Stimulated activated CD8-positive, alpha-beta memory T cell treated with anti-CD3 and anti-CD28 coated beads, Interleukin-15, amount 100 ng/mL, for 4 hours (primary cell): ENCODE measurements around the gene MBNL1.

ENCODE experiments used
- DNase-seq, 2 donors: peaks; one replicate each; pipeline ENCODE4 v3.0.0-alpha.2; 2020; ENCODE audit warnings: low read depth in 2 of 2

The MBNL1 gene

DNA sequence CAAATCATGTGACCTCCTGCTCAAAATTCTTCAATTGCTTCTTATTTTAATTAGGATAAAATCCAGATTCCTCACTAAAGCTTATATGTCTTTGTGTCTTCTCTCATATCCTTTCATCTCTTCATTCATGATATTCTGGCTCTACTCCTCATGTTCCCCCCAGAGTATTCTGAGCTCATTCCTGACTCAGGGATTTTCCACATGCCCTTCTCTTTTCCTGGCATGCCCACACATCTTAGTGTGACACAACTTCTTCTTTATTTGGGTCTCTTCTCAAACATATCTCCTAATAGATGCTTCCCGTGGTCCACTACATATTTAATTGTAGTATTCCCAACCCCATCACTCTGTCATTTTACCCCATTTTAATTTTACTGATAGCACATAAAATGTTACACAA is 15.2 kb upstream of the MBNL1 start:
- no peak for DNase-seq

DNA sequence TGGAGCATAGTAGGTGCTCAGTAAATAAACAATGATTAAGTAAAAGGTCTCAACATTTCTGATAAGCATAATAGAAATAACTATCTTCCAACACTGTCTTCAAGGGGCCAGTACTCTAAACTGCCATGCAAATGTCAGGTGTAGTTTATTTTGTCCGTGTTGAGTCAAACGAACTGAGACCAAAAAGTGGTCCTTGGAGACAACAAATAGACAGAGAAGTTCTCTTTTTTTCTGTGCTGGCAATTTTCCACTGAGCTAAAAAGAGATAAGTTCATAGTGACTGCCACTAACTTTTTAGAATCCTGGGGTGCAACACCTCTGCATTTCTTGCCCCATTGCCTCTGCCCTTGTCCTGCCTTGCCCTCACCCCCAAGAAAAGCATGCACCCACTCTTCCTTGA is 14.7 kb upstream of the MBNL1 start:
- DNase-seq: no peak

DNA sequence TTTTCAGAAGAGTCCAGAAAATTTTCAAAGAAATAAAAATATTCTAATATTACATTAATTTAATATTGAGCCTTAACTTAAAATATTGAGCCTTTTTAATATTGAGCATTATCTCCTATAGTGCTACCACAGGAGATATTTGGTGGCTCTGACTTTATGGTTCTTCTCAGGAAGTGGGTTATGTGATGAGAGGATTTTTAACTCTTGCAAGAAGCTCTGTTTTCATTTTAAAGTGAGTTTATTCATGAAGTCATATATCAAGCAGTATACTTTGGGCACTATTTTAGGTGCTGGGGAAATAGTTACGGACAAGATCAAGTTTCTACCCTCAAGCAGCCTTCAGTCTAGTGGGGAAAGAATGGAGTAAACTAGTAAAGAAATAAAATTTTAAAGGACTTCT is 13.4 kb upstream of the MBNL1 start:
- DNase-seq: no peak

DNA sequence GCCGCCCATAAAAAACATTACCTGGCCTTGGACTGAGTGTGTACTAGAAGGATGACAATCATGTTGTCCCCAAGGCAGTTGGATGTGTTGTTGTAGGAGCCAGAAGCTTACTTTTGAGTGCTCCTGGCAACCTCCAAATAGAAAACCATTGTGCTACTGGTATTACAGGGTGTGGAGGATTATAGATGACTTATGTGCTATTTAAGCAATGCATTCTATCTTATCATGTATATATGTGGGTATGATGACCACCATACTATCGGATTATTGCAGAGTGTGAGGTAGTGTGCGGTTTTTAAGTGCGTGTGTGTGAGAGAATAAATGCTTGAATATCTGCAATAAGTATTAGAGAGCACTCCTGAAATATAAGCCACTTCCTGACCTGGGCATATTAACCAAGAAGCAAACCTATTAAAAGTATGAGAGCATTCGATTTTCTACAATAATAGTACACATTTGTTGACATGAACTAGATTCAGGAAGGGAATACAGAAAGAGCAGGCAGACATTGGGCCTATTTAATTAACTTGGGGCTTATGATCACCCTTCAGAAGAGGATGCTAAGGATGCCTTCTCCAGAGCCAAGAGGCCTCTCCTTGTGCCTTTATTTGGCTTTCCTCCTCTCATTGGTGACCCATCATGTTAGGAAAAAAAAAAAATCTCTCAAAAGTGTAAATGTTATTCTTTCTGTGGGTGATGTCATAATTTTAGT is 11.7 kb upstream of the MBNL1 start:
- DNase-seq: no peak

DNA sequence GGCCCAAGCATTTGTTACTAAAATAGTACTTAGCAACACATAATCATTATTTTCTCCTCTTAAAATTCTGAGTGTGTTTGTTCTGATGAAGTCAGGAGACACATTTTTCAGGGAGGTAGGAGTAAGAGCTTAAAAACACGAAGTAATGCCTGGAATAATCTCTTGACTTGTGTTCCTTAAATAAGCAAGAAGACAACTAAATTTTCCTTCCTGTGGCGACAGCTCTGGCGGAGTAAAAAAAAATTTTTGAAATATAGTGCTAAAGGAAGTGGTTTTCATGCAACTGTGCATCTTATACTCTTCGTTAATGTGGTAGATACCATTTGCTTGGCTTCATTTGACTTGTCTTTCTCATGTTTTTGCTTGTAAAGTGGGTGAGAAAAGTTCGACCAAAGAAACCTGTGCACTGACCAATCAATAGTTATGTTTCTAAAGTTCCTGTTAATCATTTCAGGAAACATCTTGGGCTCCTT is 11.1 kb upstream of the MBNL1 start:
- no peak for DNase-seq

DNA sequence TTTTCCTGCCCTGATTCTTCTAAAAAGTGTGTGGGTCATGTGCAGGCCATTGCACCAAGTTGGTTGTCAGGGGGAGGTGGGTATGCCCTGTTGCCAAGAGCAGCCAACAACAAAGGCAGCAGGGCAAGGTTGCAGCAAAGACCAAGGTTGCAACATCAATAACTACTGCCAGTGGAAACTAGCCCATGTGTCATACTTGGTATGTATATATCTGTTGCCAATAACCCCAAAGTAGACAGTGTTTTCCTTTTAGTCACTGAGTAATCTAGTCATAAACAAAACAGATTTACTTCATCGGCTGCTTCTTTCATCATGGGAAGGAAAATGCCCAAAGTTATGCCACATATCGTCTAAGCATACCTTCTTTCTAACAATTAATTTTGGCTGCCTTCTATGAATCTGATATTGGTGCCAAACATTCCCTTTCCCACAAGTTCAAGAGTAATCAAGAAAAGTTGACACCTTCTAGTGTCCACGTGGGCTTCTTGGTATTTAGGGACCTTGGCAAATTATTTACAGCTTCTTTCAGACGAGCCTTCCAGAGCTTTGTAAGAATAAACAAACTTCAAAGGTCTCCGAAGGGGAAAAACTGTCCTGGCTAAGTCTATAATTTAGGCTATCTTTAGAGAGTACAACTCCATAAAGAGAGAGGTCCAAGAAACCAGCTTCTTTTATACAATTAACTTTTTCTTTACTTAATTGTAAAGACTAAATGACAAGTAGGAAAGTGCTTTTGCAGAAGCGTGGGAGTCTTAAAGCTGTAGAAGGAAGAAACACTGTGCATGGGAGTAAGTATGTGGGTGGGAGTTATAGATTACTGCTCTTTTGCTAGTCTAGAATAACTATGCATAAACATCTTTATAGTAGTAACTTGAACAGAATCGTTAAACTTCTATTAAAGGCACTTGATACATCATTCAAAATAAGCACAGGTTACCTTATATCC is 10.0 kb upstream of the MBNL1 start:
- peak; percentile 21 to 33 for DNase-seq

DNA sequence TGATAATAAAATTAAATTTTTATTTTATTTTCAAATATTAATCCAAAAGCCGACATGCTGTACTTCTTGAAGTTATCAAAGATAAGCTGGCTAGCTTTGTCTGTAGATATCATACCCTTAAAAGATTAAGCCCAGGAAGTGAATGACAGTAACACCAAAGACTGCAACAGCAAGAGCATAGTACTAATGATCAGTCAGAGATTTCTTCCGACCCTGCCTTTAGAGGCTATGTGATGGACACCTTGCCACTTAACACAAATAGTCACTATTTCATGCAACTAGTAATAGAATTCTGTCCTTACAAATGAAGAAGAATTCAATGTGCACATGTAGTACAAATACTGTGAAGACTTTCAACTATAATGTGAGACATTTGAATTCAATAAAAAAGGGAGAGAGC is 9.3 kb upstream of the MBNL1 start:
- no peak for DNase-seq

DNA sequence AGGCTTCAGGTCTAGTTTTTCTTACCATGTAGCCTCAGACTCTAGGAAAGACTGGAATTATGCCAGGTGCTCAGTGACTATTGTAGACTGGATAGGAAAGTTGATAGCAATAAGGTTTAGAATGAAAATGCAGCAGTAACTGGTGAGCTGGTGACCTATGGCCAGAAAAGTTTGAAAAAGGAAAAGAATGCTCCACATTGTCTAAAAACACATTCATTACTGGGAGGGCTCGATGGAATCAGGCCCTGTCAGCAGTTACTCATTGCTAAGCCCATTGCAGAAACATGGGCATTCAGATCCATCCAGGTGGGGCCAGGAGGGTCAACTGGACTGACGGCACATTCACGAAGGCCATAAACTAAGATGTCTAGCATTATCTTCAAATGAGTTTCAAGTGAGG is 8.7 kb upstream of the MBNL1 start:
- DNase-seq: no peak

DNA sequence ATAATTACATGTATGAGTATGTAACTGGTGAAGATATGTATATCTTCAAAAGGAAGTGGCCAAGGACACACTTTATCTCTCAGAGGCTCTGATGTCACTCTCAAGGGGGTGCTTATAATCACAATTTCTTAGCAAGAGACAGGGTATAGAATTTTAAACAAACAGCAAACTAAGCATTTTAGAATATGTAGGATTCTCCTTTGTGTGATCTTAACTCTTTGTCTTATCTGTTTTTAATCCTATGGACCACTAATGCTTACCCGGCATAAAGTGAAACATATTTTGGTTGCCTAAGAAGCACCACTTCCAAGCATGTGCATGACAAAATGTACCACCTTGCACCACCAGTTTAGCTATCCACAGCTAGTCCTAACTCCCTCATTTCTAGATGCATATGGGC is 8.2 kb upstream of the MBNL1 start:
- no peak for DNase-seq

DNA sequence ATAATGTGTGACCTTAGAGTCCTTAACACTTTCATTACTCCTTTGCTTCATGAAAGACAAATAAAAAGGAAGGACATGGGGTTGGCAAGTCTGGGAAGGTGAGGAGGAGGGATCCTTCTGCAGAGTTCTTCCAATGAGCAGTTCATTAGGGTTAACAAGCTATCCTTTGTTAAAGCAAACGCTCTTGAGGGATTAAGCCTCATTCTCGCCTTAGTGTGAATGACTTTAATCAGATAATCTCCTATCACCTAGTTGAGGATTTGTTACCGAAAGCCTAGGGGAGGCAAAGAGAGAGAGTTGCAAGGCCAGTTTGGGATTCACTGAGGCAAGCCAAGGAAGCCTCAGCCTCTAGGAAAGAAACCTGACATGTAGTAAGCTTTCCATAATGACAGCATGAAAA is 7.4 kb upstream of the MBNL1 start:
- no peak for DNase-seq

DNA sequence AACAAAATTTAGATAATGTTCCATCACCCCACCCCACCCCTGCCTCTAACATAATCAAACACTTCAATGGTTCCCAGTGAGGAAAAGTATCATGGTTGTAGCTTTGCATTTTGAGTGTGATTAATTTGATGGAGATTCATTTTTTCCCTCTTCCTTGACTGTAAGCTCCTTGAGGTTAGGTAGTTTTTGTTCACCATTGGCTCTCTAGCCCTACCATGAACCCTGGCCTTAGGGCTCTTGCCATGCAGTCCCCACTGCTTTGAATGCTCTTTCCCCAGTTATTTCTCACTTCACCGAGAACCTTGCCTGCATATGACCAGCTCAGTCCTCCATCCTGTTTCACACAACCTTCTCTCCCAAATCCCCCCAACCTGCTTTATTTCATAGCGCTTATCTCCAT is 5.0 kb upstream of the MBNL1 start:
- no peak for DNase-seq

DNA sequence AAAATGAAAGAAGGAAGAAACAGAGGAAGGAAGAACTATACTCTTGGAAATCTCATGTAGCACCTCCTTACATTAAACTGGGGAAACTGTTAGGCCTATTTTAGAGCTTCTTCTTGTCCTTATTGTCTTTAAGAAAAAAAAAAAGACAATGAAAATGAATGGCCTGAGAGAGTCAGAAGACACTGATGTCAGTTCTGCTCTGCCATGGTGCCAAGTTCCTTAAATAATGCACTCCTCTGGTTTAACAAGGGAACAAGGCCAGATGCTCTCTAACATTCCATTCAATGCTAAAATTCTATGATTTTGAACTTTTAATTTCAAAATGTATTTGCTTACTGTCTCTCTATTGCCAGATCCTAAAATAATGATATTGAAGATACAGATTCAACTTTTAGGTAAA is 4.4 kb upstream of the MBNL1 start:
- DNase-seq: no peak

DNA sequence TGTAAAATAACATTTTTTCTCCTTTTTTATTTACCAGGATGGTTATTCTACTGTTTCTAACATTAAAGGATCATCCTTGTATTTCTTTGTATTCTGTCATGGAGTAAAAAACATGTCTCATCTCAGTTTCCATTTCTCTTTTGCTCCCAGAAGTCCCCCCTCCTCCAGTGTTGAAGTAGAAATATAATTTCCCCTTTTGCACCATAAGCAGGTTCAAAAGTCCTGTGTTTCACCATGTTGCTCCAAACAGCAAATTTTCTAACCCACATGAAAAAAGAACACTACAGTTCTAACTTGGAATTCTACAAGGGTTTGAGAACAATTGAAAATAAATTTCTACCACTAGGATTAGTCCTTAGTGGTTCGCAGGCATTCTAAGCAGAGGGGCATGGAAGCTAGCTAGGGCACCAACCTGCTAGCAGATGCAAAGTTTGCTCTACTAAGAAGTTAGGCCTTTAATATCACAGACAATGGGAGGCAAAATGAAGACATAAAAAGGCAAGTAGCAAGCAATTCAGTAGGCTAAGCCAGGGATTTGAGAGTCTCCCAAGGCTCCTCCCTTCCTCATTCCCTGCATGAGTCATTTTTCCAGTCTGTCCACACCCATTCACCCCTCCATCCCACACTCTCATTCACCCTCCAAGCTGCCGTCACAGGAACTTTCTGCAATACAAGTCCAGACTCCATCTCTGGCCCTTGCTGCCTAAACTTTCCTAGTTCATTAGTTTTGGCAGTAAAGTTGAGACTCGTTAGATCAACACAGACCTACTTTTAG is 2.3 kb upstream of the MBNL1 start:
- DNase-seq: no peak

DNA sequence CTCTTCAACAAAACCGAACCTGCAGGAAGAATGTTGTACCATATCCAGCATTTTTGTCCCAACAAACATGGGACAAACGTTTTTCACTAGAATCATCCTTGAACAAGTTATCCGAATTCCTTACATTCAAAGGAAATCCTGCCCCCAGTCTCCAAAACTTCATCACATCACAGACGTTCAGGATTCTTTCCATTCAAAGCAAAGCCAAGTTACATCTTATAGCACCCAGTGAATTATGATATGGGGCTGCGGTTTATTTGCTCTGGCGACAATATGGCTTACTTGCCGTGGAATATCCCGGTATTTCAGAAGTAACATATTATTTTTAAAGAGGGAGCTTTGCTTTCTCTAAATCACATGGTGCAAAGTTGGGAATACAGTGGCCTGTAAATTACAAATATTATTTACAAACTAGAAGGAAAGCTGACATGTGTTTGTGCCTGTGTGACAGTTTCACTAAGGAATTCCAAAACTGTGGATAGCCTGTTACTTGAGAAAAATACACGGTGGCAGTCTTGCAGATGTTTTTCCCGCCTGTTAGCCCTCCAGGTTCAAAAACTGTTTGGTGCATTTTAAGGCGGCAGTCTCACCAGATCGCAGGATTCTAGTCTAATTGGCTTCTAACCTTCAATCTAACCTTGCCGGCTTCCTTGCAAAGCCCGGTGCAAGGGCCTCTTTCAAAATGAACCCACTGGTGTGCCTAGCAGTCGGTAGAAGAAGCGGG is 736 bp upstream of the MBNL1 start:
- no peak for DNase-seq

DNA sequence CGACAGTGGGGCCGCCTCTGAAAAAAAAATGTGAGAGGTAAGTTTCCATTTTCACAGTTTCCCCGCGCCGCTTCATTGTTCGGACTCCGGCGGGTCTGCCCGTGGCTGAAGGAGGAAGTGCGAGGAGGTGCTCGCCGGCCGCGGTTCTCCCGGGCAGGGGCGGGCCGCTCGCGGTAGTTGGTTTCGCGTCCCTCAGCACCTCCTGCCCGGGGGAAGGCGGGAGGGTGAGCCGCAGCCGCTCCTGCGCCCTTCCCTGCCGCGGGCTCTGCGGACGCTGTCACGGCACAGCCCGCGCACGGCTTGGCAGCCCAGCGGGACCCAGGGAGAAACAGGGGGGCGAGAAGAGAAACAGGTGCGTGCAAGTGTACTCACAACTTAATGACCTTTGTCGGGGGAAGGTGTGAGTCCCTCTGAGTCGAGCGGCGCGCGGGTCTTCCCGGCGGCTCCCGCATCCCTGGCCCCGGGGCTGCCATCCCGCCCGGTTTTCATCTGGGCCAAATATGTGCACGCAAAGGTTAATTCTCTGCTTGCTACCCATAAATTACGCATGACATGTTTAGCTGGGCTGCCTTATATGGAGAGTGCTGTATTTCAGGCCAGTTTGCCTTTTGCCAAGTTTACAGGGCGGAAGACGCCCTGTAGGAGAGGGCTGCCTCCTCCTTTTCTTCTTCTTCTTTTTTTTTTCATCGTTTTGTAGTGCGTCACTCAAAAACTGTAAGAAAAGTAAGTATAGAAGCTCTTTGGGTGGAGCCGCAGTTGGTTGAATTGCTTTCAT is 514 bp downstream of the MBNL1 start:
- peak in 1 of 2 donors; percentile 14 for DNase-seq

DNA sequence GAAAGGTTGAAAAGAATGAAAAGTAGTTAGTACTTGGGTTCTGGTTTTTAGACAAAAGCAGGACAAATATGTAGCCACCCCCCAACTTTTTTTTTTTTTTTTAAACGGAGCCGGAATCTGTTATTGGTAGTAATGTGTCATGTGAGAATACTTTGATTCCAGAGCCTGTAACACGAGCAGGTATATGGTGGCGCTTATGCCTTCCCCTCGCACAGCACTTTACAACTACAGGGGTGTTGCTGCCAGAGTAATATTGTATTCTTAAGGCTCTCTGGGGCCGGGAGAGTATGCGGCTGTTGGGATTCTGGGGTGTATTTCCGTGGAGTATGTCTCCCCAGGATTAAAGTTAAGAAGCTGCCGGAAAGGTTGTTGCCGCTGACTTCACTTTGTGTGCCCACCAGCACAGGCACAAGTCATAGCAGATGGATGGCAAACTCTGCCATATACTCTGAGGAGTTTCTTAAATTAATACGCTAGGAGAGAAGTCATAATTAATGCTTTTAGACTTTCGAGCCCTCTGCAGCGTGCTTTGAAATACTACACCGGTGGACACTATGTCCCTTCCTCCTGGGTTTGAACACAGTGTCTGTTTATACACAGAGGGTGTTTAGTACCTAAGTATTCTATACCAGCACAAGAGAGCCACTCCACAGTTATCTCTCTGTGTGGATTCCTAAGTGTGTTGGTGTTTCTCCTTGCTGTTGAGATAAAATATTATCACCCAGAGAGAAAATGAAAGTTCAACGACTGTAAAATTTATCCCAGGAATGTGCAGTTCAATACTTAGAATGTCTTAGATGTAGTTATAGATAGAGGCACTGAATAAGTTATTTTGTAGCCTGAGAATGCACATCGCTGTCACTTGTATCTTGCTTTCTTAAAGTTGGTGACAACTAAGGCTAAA is 1.4 kb downstream of the MBNL1 start:
- DNase-seq: no peak

DNA sequence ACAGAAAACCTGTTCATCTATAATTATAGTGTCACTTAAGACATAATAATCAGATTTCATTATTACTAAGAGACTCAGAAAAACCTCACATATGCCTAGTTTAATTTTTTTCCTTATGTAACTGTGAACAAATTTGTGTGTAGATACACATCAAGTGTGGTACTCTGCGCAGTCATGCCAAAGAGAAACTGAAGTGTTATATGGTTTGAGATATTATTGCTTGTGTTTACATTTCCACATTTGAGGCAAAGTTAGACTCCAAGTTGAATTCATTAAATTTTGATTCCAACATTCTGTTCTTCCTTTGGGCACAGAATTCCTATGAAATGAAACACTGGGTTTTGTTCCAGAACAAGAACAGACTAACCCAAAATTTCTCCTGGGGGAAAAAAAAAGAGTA is 2.2 kb downstream of the MBNL1 start:
- no peak for DNase-seq

DNA sequence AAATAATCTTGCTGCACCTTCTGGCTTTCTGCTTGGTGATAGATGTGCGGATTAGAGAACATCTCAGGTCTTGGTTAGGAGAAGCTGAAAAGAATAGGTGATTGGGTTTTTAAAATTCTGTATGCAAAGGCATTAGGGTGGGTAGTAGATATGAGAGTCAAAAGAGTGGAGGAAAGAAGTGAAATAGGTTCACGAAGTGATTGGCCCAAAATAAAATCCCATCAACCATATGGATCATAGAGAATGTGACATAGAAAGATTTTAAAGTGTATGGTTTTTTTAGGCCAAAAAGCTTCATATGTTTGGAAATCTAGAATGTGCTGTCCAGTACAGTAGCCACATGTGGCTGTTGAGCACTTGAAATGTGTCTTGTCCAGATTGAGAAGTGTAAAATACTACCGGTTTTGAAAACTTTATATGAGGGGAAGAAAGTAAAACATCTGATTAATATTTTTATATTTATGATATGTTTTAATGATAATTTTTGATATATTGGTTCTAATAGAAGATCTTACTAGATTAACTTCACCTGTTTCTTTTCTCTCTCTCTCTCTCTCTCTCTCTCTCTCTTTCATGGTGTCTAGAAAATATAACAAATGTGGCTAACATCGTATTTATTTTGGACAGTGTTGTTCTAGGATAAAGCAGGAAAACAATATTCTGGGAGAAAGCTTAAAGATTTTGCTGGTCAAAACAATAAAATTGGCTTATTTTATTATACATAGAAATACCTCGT is 2.9 kb downstream of the MBNL1 start:
- no peak for DNase-seq

DNA sequence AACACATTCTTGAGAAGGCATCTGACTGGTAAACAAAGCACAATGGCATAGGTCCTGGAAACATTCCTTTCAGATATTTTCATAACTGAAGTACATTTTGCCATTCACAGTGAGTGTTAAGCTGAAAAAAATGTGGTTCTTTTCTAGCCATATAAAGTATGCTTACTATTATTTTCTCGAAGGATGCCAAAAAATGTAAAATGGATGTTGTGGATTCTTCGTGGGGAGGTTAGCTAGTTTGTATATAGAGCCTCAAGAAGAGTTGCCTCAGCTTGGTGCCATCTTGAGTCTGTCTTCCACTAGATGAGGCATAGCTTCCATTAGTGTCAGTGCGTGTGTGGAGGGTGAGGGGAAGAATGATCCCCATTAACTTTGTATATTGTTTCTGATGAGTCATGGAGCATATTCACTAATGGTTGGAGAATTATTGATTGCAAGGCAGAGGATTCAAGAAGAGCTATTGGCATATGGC is 4.1 kb downstream of the MBNL1 start:
- peak in 1 of 2 donors; percentile 45 for DNase-seq
